Right kidney (tissue), 1 donor: ENCODE results near the gene HMGA1.

Source experiments
- DNase-seq: peaks from one replicate; pipeline ENCODE4 v3.0.0-alpha.2; 2016

HMGA1 gene

GRCh38 chr6:34218691-34219090 is 18.0 kb upstream of the HMGA1 start:
- no peak for DNase-seq

GRCh38 chr6:34223381-34223955 is 13.2 kb upstream of the HMGA1 start:
- DNase-seq, result peak; percentile 81

- peak; percentile 72 for DNase-seq
These were observed 12.4 kb upstream of the HMGA1 start for GRCh38 chr6:34223956-34224940.

GRCh38 chr6:34225551-34225950 is 11.1 kb upstream of the HMGA1 start:
- DNase-seq, result no peak

- DNase-seq, result no peak
These were observed 10.6 kb upstream of the HMGA1 start for GRCh38 chr6:34226066-34226465.

GRCh38 chr6:34226731-34227586 is 9.7 kb upstream of the HMGA1 start:
- DNase-seq, result no peak

GRCh38 chr6:34227761-34228421 is 8.8 kb upstream of the HMGA1 start:
- no peak for DNase-seq

GRCh38 chr6:34229877-34230276 is 6.8 kb upstream of the HMGA1 start:
- DNase-seq, result no peak

- no peak for DNase-seq
These were observed 5.9 kb upstream of the HMGA1 start for GRCh38 chr6:34230653-34231371.

- no peak for DNase-seq
These were observed 4.9 kb upstream of the HMGA1 start for GRCh38 chr6:34231566-34232336.

GRCh38 chr6:34232901-34233300 is 3.8 kb upstream of the HMGA1 start:
- no peak for DNase-seq

- no peak for DNase-seq
These were observed 2.8 kb upstream of the HMGA1 start for GRCh38 chr6:34233867-34234266.

- peak; percentile 69 for DNase-seq
These were observed 1.9 kb upstream of the HMGA1 start for GRCh38 chr6:34234667-34235306.

GRCh38 chr6:34235307-34236130 is 1.2 kb upstream of the HMGA1 start:
- peak; percentile 92 for DNase-seq

GRCh38 chr6:34236131-34236442 is 586 bp upstream of the HMGA1 start:
- DNase-seq, result no peak

GRCh38 chr6:34237316-34237721 is 646 bp downstream of the HMGA1 start:
- no peak for DNase-seq

- DNase-seq, result peak; percentile 73
These were observed 1.3 kb downstream of the HMGA1 start for GRCh38 chr6:34237722-34238584.
